Measurements from ENCODE around the gene GATA5. TPM values are rescaled to one million over a fixed set of nuclear protein-coding genes. Genes with fewer than 3 reads are reported as not detected.

The GATA5 gene
- total RNA-seq, 2 donors from 2014 or later = not detected

- H3K27ac Mint-ChIP-seq = no peak overlapping the region
- H3K36me3 Mint-ChIP-seq (ENCODE audit: low read depth) = peaks cover 6% of the 10 kb centered on the region
- H3K9me3 ChIP-seq (ENCODE audit: control insufficient read depth, low read length, poor library complexity, severe bottlenecking) = no peaks in the 10 kb centered on the region
- DNase-seq (no peak), ATAC-seq (no peak)
- peaks cover 63% of the 10 kb centered on the region for H3K27me3 Mint-ChIP-seq
- H3K4me3 Mint-ChIP-seq = no peak overlapping the region
- no peaks in the 10 kb centered on the region for H3K4me1 Mint-ChIP-seq
Measured at GRCh38 chr20:62489186-62489931, 13.6 kb upstream of the GATA5 start.

- no peak overlapping the region for H3K27ac Mint-ChIP-seq
- H3K27me3 Mint-ChIP-seq = peaks cover 63% of the 10 kb centered on the region
- no peak overlapping the region for H3K4me3 Mint-ChIP-seq
- H3K4me1 Mint-ChIP-seq = no peaks in the 10 kb centered on the region
- DNase-seq (no peak), ATAC-seq (no peak)
- H3K9me3 ChIP-seq (ENCODE audit: control insufficient read depth, low read length, poor library complexity, severe bottlenecking) = no peaks in the 10 kb centered on the region
- H3K36me3 Mint-ChIP-seq (ENCODE audit: low read depth) = peaks cover 6% of the 10 kb centered on the region
Measured at GRCh38 chr20:62488470-62488869, 12.7 kb upstream of the GATA5 start.

GRCh38 chr20:62487561-62488354 lies 12.0 kb upstream of the GATA5 start:
- DNase-seq (no peak), ATAC-seq (no peak)
- H3K9me3 ChIP-seq (ENCODE audit: control insufficient read depth, low read length, poor library complexity, severe bottlenecking) = no peaks in the 10 kb centered on the region
- H3K27ac Mint-ChIP-seq = no peak overlapping the region
- H3K4me3 Mint-ChIP-seq = no peak overlapping the region
- peaks cover 3% of the 10 kb centered on the region for H3K4me1 Mint-ChIP-seq
- H3K36me3 Mint-ChIP-seq (ENCODE audit: low read depth) = peaks cover 6% of the 10 kb centered on the region
- H3K27me3 Mint-ChIP-seq = peaks cover 70% of the 10 kb centered on the region

- no peak for DNase-seq
- no peaks in the 10 kb centered on the region for H3K9me3 ChIP-seq (ENCODE audit: control insufficient read depth, low read length, poor library complexity, severe bottlenecking)
- Mint-ChIP-seq H3K4me3 (no peak overlapping the region), H3K36me3 (ENCODE audit: low read depth) (peaks cover 6% of the 10 kb centered on the region), H3K27ac (no peak overlapping the region), H3K27me3 (peaks cover 67% of the 10 kb centered on the region), H3K4me1 (peaks cover 6% of the 10 kb centered on the region)
- no peak for ATAC-seq
Measured at GRCh38 chr20:62487118-62487517, 11.3 kb upstream of the GATA5 start.

GRCh38 chr20:62486484-62486883 lies 10.7 kb upstream of the GATA5 start:
- H3K4me3 Mint-ChIP-seq = no peak overlapping the region
- DNase-seq (no peak), ATAC-seq (no peak)
- H3K9me3 ChIP-seq (ENCODE audit: control insufficient read depth, low read length, poor library complexity, severe bottlenecking) = no peaks in the 10 kb centered on the region
- H3K4me1 Mint-ChIP-seq = peaks cover 6% of the 10 kb centered on the region
- H3K27ac Mint-ChIP-seq = no peak overlapping the region
- peaks cover 4% of the 10 kb centered on the region for H3K36me3 Mint-ChIP-seq (ENCODE audit: low read depth)
- H3K27me3 Mint-ChIP-seq = peaks cover 65% of the 10 kb centered on the region

- peaks cover 3% of the 10 kb centered on the region for H3K36me3 Mint-ChIP-seq (ENCODE audit: low read depth)
Measured at GRCh38 chr20:62485701-62486089, 9.9 kb upstream of the GATA5 start.

GRCh38 chr20:62485062-62485700 lies 9.4 kb upstream of the GATA5 start:
- Mint-ChIP-seq H3K27me3 (peaks cover 54% of the 10 kb centered on the region), H3K36me3 (ENCODE audit: low read depth) (peaks cover 3% of the 10 kb centered on the region), H3K4me3 (no peak overlapping the region), H3K27ac (no peak overlapping the region), H3K4me1 (peaks cover 6% of the 10 kb centered on the region)
- DNase-seq (no peak), ATAC-seq (no peak)
- H3K9me3 ChIP-seq (ENCODE audit: control insufficient read depth, low read length, poor library complexity, severe bottlenecking) = no peaks in the 10 kb centered on the region

More at GRCh38 chr20:62485701-62486089, 9.9 kb upstream of the GATA5 start:
- no peaks in the 10 kb centered on the region for H3K9me3 ChIP-seq (ENCODE audit: control insufficient read depth, low read length, poor library complexity, severe bottlenecking)
- peaks cover 58% of the 10 kb centered on the region for H3K27me3 Mint-ChIP-seq
- H3K27ac Mint-ChIP-seq = no peak overlapping the region
- ATAC-seq (no peak), DNase-seq (no peak)
- peaks cover 6% of the 10 kb centered on the region for H3K4me1 Mint-ChIP-seq
- no peak overlapping the region for H3K4me3 Mint-ChIP-seq

- Mint-ChIP-seq H3K36me3 (ENCODE audit: low read depth) (peaks cover 3% of the 10 kb centered on the region), H3K4me3 (no peak overlapping the region), H3K27ac (no peak overlapping the region), H3K4me1 (peaks cover 6% of the 10 kb centered on the region), H3K27me3 (peaks cover 51% of the 10 kb centered on the region)
- H3K9me3 ChIP-seq (ENCODE audit: control insufficient read depth, low read length, poor library complexity, severe bottlenecking) = no peaks in the 10 kb centered on the region
- no peak for ATAC-seq
- DNase-seq = no peak
Measured at GRCh38 chr20:62484478-62484877, 8.7 kb upstream of the GATA5 start.

GRCh38 chr20:62483613-62484458 lies 8.0 kb upstream of the GATA5 start:
- Mint-ChIP-seq H3K27ac (no peak overlapping the region), H3K36me3 (ENCODE audit: low read depth) (peaks cover 7% of the 10 kb centered on the region), H3K27me3 (peaks cover 52% of the 10 kb centered on the region), H3K4me1 (peaks cover 10% of the 10 kb centered on the region), H3K4me3 (no peak overlapping the region)
- no peak for ATAC-seq
- DNase-seq = no peak
- H3K9me3 ChIP-seq (ENCODE audit: control insufficient read depth, low read length, poor library complexity, severe bottlenecking) = no peaks in the 10 kb centered on the region

- ATAC-seq (no peak), DNase-seq (no peak)
- Mint-ChIP-seq H3K4me1 (peaks cover 12% of the 10 kb centered on the region), H3K4me3 (no peak overlapping the region), H3K27me3 (peaks cover 52% of the 10 kb centered on the region), H3K36me3 (ENCODE audit: low read depth) (peaks cover 3% of the 10 kb centered on the region), H3K27ac (no peak overlapping the region)
- H3K9me3 ChIP-seq (ENCODE audit: control insufficient read depth, low read length, poor library complexity, severe bottlenecking) = no peaks in the 10 kb centered on the region
Measured at GRCh38 chr20:62482974-62483373, 7.2 kb upstream of the GATA5 start.

GRCh38 chr20:62482146-62482809 lies 6.5 kb upstream of the GATA5 start:
- Mint-ChIP-seq H3K4me3 (no peak overlapping the region), H3K27me3 (peaks cover 54% of the 10 kb centered on the region)

GRCh38 chr20:62481425-62482145 lies 5.8 kb upstream of the GATA5 start:
- ATAC-seq (no peak), DNase-seq (no peak)
- Mint-ChIP-seq H3K27ac (no peak overlapping the region), H3K27me3 (peaks cover 47% of the 10 kb centered on the region), H3K4me1 (peaks cover 12% of the 10 kb centered on the region), H3K36me3 (ENCODE audit: low read depth) (peaks cover 3% of the 10 kb centered on the region), H3K4me3 (no peak overlapping the region)
- no peaks in the 10 kb centered on the region for H3K9me3 ChIP-seq (ENCODE audit: control insufficient read depth, low read length, poor library complexity, severe bottlenecking)

More at GRCh38 chr20:62482146-62482809, 6.5 kb upstream of the GATA5 start:
- ATAC-seq (no peak), DNase-seq (no peak)
- H3K27ac Mint-ChIP-seq = no peak overlapping the region
- no peaks in the 10 kb centered on the region for H3K9me3 ChIP-seq (ENCODE audit: control insufficient read depth, low read length, poor library complexity, severe bottlenecking)
- H3K36me3 Mint-ChIP-seq (ENCODE audit: low read depth) = peaks cover 3% of the 10 kb centered on the region
- peaks cover 12% of the 10 kb centered on the region for H3K4me1 Mint-ChIP-seq
